Measurements from ENCODE around the gene TMEM233.

The TMEM233 gene

GRCh38 chr12:119679490-119679889 is 85.9 kb downstream of the TMEM233 start:
- DNase-seq (ENCODE audit: low read depth in 3 of 3, low spot score in 1 of 3) = no peak

GRCh38 chr12:119681111-119681510 is 87.5 kb downstream of the TMEM233 start:
- no peak for DNase-seq (ENCODE audit: low read depth in 3 of 3, low spot score in 1 of 3)

GRCh38 chr12:119681728-119682638 is 88.4 kb downstream of the TMEM233 start:
- no peak for DNase-seq (ENCODE audit: low read depth in 3 of 3, low spot score in 1 of 3)

DNA sequence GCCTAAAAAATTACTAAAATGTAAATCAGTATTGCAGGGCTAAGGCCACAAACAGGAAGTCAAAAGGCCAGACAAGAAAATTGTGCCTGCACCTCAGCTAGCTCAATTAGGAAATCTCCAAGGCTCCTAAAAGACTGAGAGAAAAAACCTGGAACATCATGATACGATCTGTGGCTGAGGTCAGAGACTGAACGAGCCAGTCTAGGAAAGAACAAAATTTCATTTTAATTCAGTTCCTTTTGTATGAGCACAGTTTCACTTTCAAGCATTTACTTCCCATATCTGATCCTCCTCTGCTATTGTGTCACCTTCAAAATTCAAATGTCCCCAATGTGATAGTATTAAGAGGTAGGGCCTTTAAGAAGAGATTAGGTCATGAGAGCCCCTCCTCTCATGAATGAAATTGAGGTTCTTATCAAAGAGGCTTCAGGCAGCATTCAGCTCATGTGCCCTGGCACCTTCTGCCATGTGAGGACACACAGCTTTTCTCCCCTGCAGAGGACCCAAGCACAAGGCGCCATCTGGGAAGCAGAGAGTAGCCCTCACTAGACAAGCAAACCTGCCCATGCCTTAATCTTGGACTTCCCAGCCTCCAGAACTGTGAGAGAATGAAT is 89.2 kb downstream of the TMEM233 start:
- DNase-seq (ENCODE audit: low read depth in 3 of 3, low spot score in 1 of 3) = no peak

DNA sequence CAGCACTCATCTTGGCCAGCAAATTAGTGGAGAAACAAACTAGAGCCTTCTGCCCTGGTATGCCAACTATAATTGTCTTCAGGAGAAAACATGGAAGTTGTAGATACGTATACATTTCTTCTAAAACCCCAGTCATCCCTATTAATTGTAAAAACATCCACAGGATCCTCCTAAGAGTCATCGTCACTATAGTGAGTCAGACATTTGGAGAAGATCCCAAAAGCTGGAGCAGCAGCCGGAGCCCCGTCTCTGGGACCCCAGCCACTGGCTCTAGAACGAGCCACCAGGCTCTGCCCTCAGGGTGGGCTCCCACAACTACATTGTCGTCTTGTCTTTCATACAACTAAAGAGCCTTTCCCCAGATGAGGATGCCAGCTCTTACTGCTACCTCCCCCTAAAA is 89.8 kb downstream of the TMEM233 start:
- no peak for DNase-seq (ENCODE audit: low read depth in 3 of 3, low spot score in 1 of 3)

- DNase-seq (ENCODE audit: low read depth in 3 of 3, low spot score in 1 of 3) = no peak
Observed at GRCh38 chr12:119683816-119684215, 90.2 kb downstream of the TMEM233 start.

- DNase-seq (ENCODE audit: low read depth in 3 of 3, low spot score in 1 of 3) = no peak
Observed at GRCh38 chr12:119684711-119685369, 91.3 kb downstream of the TMEM233 start.

- DNase-seq (ENCODE audit: low read depth in 3 of 3, low spot score in 1 of 3) = no peak
Observed at GRCh38 chr12:119685375-119685774, 91.8 kb downstream of the TMEM233 start.

DNA sequence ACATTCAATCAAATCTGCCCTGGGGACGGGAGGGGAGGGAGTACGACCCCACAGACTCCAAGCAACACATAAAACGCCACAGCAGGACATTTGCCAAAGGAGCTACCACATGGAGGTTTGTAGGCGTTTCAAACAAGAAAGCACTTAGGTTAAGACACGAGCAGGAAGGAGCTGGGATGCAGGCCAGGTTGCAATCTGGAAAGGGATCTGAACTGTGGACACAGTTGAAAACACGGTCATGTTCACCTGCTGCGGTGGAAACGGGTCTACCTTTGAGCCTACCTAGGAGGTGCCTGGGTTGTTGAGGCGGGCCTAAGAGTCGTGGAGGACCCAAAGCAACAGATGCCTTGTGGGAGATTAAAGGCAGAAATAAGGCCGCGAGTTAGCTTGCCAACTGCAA is 92.8 kb downstream of the TMEM233 start:
- DNase-seq (ENCODE audit: low read depth in 3 of 3, low spot score in 1 of 3) = no peak

GRCh38 chr12:119686776-119687175 is 93.2 kb downstream of the TMEM233 start:
- DNase-seq (ENCODE audit: low read depth in 3 of 3, low spot score in 1 of 3) = no peak

DNA sequence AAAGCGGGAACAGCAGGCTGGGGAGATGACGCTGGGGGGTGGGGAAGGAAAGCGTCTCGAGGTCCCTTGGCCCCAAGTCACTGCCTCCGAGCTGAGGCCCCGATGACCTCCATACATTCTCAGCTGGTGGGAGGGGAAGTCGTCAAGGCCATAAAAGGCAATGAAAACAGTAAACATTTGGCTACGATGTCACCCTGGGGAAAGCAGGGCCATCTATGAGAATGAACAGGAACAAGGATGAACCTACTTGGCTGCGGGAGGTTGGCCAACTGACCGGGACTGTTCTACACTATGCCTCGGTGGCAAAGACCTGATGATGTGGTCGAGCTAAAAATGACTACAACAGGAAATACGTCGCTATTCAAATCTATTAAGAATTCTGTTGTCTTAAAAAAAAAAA is 93.8 kb downstream of the TMEM233 start:
- DNase-seq (ENCODE audit: low read depth in 3 of 3, low spot score in 1 of 3) = no peak

GRCh38 chr12:119687879-119688278 is 94.3 kb downstream of the TMEM233 start:
- DNase-seq (ENCODE audit: low read depth in 3 of 3, low spot score in 1 of 3) = no peak

- DNase-seq (ENCODE audit: low read depth in 3 of 3, low spot score in 1 of 3) = no peak
Observed at GRCh38 chr12:119689935-119690500, 96.4 kb downstream of the TMEM233 start.

DNA sequence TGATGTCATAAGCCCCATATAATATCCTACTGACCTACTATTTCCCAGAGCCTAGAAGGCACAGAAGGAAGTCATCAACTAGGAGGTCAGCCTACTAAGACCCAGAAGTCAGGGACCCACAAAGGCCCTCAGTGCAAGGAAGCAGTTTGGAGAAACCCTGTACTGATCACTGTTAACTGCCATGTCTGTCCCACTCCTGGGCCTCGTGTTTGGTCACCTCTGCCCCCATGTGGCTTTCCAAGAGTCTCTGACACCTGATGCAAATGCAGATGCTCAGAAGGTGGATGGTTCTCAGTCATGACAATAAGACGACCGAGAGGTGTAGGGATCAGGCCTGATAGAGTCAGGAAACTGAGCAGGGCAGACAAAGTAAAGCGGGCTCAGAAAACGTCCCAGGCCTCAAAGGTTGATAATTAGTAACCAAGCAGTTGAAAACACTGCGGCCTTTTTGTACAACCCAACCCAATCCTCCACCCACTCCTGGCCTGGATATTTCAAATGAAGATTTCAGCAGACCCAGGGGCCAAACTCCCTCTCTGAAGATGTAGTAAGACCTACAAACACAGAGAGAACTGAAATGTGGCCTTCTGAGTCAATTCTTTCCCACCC is 97.7 kb downstream of the TMEM233 start:
- no peak for DNase-seq (ENCODE audit: low read depth in 3 of 3, low spot score in 1 of 3)

DNA sequence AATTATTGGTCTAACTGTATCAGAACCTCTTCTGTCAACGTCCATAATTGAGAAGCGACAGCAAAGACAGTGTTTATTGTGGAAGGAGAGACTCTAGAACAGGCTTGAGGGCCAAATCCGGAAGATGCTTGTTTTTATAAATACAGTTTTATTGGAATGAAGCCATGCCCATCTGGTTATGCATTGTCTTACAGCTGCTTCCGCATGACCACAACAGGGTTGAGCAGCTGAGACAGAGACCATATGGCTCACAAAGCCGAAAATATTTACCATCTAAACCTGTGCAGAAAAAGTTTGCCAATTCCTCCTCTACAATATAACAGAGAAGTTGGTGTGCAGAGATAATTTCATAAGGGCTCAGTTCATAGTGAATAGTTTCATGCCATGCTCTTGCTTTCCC is 98.8 kb downstream of the TMEM233 start:
- DNase-seq (ENCODE audit: low read depth in 3 of 3, low spot score in 1 of 3) = no peak
